Astrocyte of the spinal cord (primary cell): ENCODE results near the gene NEK6.

Experiments
- DNase-seq: peaks from one replicate; pipeline ENCODE4 v3.0.0; 2011; ENCODE audit warnings: low read depth, low spot score
- H3K4me3 ChIP-seq: 2 replicates; pipeline ENCODE4 v1.5.1; 2011; ENCODE audit warnings: low read depth, mild to moderate bottlenecking, low read length, moderate library complexity
- in situ Hi-C: cut with HindIII; loops from 2 replicates; pipeline ENCODE4 v1.10.0; 2017; ENCODE audit warnings: low sequenced_read_pairs
- TF ChIP-seq, protein P1 (sequence below): IDR thresholded peaks from 2 replicates; pipeline ENCODE4 v1.5.1; 2012; ENCODE audit warnings: low read depth, mild to moderate bottlenecking, low read length, inconsistent platforms

NEK6 gene

DNA sequence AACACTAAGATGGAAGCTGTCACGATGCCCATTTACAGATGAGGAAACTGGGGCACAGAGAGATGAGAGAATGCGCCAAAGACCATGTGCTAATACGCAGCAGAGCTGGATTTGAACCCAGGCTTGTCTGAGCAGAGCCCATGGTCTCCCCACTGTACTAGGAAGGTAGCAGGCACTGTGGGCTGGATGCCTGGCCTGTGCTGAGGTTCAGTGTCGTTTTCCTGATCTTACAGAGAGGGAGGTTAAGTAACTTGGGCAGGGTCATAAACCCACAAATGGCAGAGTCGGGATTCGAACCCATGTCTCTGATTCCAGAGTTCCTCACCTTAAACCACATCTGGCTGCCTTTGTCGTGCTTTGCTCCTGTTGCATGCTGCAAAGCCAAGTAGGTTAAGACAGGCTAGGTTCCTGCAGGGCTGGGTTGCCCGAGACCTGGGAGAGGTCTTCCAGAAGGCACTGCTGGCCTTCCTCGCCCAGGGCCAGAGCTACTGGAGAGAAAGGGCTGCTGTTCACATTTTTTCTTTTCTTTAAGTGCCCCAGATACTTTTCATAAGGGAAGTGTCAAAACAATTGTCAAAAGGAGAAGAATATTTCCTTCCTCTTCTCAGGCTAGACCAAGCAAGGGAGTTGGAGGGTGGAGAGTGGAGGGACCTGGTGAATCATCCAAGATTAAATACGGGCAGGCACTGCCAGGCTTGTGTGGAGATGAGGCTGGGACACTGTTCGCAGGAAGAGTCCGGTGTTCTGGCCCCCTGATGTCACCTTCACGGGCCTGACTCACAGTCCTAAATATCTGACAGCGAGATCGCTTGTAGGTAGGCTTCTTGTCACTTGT, 3.2 kb downstream of the NEK6 start:
- H3K4me3 ChIP-seq = peak overlapping the region; percentile 28
- TF ChIP-seq, protein P1, sequence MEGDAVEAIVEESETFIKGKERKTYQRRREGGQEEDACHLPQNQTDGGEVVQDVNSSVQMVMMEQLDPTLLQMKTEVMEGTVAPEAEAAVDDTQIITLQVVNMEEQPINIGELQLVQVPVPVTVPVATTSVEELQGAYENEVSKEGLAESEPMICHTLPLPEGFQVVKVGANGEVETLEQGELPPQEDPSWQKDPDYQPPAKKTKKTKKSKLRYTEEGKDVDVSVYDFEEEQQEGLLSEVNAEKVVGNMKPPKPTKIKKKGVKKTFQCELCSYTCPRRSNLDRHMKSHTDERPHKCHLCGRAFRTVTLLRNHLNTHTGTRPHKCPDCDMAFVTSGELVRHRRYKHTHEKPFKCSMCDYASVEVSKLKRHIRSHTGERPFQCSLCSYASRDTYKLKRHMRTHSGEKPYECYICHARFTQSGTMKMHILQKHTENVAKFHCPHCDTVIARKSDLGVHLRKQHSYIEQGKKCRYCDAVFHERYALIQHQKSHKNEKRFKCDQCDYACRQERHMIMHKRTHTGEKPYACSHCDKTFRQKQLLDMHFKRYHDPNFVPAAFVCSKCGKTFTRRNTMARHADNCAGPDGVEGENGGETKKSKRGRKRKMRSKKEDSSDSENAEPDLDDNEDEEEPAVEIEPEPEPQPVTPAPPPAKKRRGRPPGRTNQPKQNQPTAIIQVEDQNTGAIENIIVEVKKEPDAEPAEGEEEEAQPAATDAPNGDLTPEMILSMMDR = no peak

DNA sequence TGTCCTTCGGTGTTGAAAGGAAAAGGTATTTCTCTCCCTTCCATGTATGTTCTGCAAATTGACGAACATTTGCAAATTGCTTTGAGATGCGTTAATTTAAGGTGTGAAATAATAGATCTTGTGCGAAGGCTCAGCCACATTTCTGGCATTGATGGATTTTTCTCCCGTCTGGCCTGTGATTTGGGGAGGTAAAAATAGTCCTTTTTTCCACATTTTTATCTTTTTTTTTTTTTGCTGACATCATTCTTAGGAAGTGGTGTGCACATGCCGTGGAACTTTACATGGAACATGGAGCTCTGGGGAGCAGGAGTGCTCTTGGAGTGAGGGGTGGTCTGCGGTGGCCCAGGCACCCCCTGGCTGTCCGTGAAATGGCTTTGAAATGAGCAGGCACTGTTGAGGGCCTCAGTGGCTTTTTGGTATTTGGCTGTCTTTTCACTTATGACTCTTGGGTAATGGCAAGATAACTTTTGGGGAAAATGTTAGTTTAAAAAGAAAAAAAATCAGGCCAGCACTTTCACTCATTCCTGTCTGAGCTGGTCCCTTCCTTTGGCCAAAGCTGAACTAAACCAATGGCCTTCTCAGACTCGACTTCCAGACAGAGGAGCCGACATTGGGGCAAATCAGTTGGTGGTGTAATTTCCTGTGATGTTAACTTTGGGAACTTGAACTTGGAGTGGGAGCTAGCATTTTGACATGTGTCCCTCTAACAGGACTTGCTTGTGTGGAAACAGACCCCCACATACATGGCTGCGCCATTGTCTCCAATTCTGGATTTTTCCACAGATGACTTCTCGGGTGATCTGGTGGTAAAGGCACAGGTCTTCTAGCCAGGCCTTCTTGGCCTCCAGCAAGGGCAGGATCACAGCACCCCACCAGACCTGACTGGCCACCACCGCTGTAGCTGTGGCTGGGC, 4.2 kb downstream of the NEK6 start:
- DNase-seq = no peak
- TF ChIP-seq, protein P1 = no peak
- in situ Hi-C loops = no loop called here
- peak overlapping the region; percentile 28 for H3K4me3 ChIP-seq

More for the DNA sequence above, 3.2 kb downstream of the NEK6 start:
- in situ Hi-C loops = no loop called here
- DNase-seq = peak; percentile 73

DNA sequence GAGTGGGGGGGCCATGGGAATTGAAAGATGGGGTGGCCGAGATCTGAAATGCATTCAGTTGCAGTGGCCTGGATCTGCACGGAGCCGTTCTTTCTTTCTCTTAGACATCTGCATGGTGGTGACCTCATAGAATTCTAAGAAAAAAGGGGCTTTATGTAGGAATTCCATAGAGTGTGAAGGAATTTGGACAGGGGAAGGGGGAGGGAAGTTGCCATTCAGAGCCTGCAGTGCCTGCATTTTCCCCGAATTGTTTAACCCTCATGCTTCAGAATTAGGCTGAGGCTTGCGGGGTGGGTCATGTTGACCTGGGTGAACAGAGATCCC, 4.9 kb downstream of the NEK6 start:
- in situ Hi-C loops = no loop called here
- H3K4me3 ChIP-seq = no peak overlapping the region
- TF ChIP-seq, protein P1 = no peak
- no peak for DNase-seq

DNA sequence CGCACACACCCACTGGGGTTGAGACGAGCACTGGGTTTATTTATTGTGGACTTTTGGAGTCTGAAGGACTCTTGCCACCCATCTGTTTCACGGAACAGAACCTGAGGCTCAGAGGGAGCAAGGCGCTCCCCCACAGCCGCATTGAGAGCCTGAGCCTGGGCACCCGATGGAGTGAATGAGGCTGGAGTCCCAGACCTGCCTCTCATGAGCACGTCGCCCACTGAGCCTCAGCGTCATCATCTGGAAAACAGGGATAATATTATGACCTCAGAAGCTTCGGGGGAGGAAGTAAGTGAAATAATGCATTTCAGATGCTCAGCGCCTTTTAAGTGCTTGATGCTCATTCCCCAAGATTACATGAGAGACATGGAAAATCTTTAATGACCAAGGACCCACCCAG, 5.5 kb downstream of the NEK6 start:
- H3K4me3 ChIP-seq = no peak overlapping the region
- TF ChIP-seq, protein P1 = no peak
- DNase-seq = no peak
- in situ Hi-C loops = no loop called here

DNA sequence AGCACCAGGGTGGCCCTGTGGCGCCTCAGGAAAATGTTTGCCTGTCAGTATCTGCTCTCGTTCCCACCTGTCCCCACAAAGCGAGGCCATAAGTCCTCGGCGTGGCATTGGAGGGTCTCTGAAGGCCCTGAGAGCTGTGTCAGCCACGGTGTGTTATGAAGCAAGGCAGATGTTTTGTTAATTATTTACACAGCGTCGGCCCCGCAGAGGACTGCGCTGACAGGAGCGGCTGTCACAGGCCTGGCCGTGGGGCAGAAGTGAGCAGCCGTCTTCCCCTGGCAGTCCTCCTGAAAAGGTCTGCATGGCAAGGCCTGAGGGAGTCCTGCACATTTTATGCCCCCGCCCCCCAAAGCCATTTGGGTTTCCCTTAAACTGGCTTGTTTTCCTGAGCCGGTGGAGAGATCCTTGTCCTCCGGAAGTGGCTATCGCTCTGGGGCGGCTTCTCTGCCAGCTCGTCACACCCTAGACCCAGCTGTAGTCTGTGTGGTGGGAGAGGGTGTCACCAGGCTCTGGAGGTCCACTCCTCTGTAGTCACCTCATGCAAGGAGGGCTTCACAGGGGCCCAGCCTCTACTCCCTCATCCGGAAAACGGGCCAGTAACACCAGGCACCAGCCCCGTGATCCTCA, 6.2 kb downstream of the NEK6 start:
- TF ChIP-seq, protein P1 = no peak
- no peak overlapping the region for H3K4me3 ChIP-seq
- no peak for DNase-seq
- in situ Hi-C loops = no loop called here

DNA sequence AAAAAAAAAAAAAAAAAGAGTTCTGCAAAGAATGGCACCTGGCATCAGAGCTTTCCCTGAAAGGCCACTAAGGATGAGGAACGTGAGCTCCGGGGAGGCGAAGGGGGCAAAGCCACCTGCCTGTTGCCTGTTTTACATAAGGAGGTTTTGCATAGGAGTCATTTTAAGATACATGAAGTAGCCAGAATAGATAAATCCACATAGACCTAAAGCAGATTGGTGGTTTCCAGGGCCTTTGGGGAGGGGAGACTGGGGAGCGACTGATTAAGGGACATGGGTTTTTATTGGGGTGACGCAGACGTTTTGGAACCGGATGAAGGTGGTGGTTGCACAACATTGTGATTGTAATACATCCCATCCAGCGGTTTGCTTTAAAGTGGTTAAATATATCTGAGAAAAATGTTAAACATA, 7.1 kb downstream of the NEK6 start:
- H3K4me3 ChIP-seq = no peak overlapping the region
- in situ Hi-C loops = no loop called here
- TF ChIP-seq, protein P1 = no peak
- DNase-seq = no peak
